ENCODE data around the gene ELFN2. TPM values are rescaled to one million over a fixed set of nuclear protein-coding genes. Genes with fewer than 3 reads are reported as not detected.

ELFN2 gene
- polyA plus RNA-seq, 2 of the 4 experiments (the other 2 are of a cell fraction), result 0.94 to 8.1 TPM

DNA sequence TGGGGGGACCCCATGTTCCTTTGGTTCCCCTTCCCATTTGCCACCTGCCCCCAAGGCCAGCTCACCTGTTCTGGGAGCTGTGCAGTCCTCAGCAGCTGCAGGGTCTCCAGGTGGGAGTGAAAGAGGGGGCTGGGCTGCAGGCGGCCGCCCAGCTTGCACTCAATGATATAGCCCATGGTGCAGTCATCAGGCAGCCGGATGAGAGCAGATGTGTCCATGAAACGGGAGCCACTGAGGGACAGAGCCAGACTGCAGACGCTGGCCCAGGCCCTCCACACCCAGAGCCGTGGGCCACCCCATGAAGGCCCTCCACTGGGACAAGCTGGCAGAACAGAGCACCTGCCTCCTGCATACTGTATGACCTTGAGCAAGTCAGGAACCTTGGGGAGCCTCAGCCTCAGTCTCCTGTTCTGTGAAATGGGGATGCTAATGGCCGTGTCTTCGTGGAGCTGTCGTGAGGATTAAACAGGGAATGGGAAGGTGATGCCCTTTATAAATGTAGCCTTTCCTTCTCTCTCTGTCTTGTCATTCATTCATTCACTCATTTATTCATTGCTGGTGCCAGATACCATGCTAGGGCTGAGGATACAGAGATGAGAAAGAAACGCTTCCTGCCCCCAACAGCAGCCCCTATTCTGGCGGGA is 47.3 kb upstream of the ELFN2 start (continued):
- TF ChIP-seq HOXB5 (CRISPR knock-in tag; IDR thresholded peaks at IDR 0.05), result no peak

DNA sequence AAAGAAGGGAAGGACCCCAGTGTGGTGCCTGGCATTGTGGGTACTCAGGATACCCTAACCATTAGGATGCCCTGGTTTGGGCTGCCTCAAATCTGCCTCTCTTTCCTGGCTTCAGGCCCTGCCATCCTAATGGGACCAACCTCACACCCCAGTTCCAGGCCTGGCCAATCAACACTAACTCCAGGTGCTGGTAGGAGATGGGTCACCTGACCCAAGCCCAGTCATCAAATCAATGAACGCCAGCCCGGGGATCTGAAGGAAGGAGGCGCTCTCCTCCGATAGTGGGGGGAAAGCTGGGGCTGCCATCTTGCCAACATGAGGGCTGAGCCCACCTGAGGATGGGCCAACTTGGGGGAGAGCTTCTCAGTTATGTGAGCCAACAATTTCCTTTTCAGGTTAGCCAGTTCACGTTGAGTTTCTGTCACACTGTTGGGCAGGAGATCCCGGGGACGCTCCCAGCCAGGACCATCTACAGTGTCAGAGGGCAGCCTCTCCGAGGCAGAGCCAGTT is 46.2 kb upstream of the ELFN2 start:
- H3K27ac ChIP-seq, result no peak overlapping the region
- no peak for ATAC-seq
- ChIA-PET CTCF (interaction anchor here (1.0 to 5.6 kb wide), 10 partner anchors 12 to 213 kb away, joined by 3 to 42 read pairs (median 11); partner anchors contain the start of gene MFNG), POLR2A (no interaction called here)
- TF ChIP-seq, protein P1, sequence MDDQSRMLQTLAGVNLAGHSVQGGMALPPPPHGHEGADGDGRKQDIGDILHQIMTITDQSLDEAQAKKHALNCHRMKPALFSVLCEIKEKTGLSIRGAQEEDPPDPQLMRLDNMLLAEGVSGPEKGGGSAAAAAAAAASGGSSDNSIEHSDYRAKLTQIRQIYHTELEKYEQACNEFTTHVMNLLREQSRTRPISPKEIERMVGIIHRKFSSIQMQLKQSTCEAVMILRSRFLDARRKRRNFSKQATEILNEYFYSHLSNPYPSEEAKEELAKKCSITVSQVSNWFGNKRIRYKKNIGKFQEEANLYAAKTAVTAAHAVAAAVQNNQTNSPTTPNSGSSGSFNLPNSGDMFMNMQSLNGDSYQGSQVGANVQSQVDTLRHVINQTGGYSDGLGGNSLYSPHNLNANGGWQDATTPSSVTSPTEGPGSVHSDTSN (IDR thresholded peaks at IDR 0.05), result no peak
- no peak for TF ChIP-seq CEBPB (IDR thresholded peaks at IDR 0.05)
- TF ChIP-seq ATOH8 (CRISPR knock-in tag; IDR thresholded peaks at IDR 0.05; ENCODE audit: low read depth), result no peak
- no peak for TF ChIP-seq HOXB5 (CRISPR knock-in tag; IDR thresholded peaks at IDR 0.05)
- TF ChIP-seq RAD21 (conservative IDR thresholded peaks at IDR 0.05 in 1 of 2, IDR thresholded peaks at IDR 0.05 in 1 of 2), result no peak
- TF ChIP-seq TP53 (CRISPR knock-in tag; IDR thresholded peaks at IDR 0.05), result no peak
- no peak for TF ChIP-seq RNF2 (IDR thresholded peaks at IDR 0.05; ENCODE audit: borderline replicate concordance, low read depth)
- TF ChIP-seq RARB (CRISPR knock-in tag; IDR thresholded peaks at IDR 0.05), result no peak
- no peak for TF ChIP-seq NFE2L2 (conservative IDR thresholded peaks at IDR 0.05; ENCODE audit: low read length)
- no peak for TF ChIP-seq MAX (IDR thresholded peaks at IDR 0.05)
- no peak for TF ChIP-seq JUNB (IDR thresholded peaks at IDR 0.05)
- TF ChIP-seq MAZ (IDR thresholded peaks at IDR 0.05; ENCODE audit: borderline replicate concordance, low read depth, low read length), result no peak
- no peak for TF ChIP-seq HEYL (CRISPR knock-in tag; IDR thresholded peaks at IDR 0.05)
- TF ChIP-seq, protein P2, sequence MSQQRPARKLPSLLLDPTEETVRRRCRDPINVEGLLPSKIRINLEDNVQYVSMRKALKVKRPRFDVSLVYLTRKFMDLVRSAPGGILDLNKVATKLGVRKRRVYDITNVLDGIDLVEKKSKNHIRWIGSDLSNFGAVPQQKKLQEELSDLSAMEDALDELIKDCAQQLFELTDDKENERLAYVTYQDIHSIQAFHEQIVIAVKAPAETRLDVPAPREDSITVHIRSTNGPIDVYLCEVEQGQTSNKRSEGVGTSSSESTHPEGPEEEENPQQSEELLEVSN (IDR thresholded peaks at IDR 0.05; ENCODE audit: borderline replicate concordance, low read depth), result no peak
- no peak for TF ChIP-seq EP300 (IDR thresholded peaks at IDR 0.05)
- no peak for TF ChIP-seq GATA3 (IDR thresholded peaks at IDR 0.05; ENCODE audit: borderline replicate concordance)
- no peak for TF ChIP-seq SMC3 (IDR thresholded peaks at IDR 0.05)
- no peak for TF ChIP-seq POLR2AphosphoS2 (conservative IDR thresholded peaks at IDR 0.05; ENCODE audit: low read length)
- no peaks in the 10 kb centered on the region for H3K9me3 ChIP-seq
- H3K4me1 ChIP-seq, result no peaks in the 10 kb centered on the region
- 91% methylated on average over 8 of the region's 8 CpGs for WGBS (ENCODE audit: missing lambda C conversion rate)
- FAIRE-seq, result no peak
- H3K4me3 ChIP-seq, result no peak overlapping the region
- H3K4me2 ChIP-seq, result no peak overlapping the region
- DNase-seq (ENCODE audit: low read depth in 1 of 2, low spot score in 1 of 2), result no peak

DNA sequence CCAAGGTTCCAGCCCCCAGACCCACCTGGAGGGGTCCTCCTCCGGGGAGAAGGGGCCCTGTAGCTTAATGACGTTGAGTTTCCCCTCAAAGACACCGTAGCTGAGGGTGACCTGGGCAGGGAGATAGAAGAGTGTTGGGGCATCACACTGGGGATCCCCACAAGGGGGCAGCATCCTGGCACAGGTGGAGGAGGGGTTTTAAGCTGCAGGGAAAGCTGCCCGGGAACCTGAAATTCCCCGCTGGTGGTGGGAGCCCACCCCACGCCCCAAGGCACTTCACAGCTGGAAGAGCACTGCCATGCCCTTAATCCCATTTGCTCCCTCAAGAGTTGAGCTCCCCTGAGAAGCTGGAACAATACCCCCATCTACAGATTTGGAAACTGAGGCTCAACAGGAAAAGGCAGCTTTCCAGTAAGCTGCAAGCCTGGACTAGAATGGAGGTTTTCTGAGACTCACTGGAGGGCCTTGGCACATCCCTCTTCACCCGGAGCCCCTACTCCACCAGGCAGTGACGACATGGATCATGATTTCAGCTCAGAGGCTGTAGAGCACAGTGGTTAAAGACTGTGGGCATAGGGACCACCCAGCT is 45.2 kb upstream of the ELFN2 start:
- Histone ChIP-seq H3K4me2 (no peak overlapping the region), H3K4me3 (no peak overlapping the region), H3K9me3 (no peaks in the 10 kb centered on the region), H3K27ac (no peak overlapping the region), H3K4me1 (no peaks in the 10 kb centered on the region)
- peak; percentile 55 to 80 for DNase-seq (ENCODE audit: low read depth in 1 of 2, low spot score in 1 of 2)
- TF ChIP-seq CBX2 (IDR thresholded peaks at IDR 0.05; ENCODE audit: borderline replicate concordance, low read depth), result no peak
- no peak for TF ChIP-seq EP300 (IDR thresholded peaks at IDR 0.05)
- TF ChIP-seq CTCF (IDR thresholded peaks at IDR 0.05), result peak; percentile 55
- TF ChIP-seq RAD21 (conservative IDR thresholded peaks at IDR 0.05 in 1 of 2, IDR thresholded peaks at IDR 0.05 in 1 of 2), result peak; percentile 60 to 63
- peak; percentile 74 for TF ChIP-seq SMC3 (IDR thresholded peaks at IDR 0.05)
- TF ChIP-seq CHD4 (IDR thresholded peaks at IDR 0.05; ENCODE audit: borderline replicate concordance), result peak; percentile 49; the same call in 1 of the 2 replicates
- TF ChIP-seq NFE2L2 (conservative IDR thresholded peaks at IDR 0.05; ENCODE audit: low read length), result no peak
- peak; percentile 74; the same call in 1 of the 2 replicates for TF ChIP-seq KDM1A (IDR thresholded peaks at IDR 0.05; ENCODE audit: low read depth)
- ChIA-PET POLR2A (no interaction called here), CTCF (interaction anchor here (0.6 to 5.6 kb wide), 36 partner anchors 9 to 654 kb away, joined by 3 to 42 read pairs (median 4); partner anchors contain the start of gene MFNG)
- ATAC-seq, result peak; percentile 53 to 84; a peak in 4 of 6 replicates
- WGBS (ENCODE audit: missing lambda C conversion rate), result 33% methylated on average over 4 of the region's 8 CpGs
- FAIRE-seq, result no peak

All from A549 (cell line).